NCI-H2227 (cell line): ENCODE results near the gene ANKDD1A.
A peak's percentile ranks its signal among the peaks of the same experiment; 100 is the strongest.

ENCODE experiments used
- DNase-seq: peaks from one replicate; lab custom pipeline; 2025; ENCODE audit not compliant: unreplicated experiment; lab: John Stamatoyannopoulos, UW

The ANKDD1A gene

DNA sequence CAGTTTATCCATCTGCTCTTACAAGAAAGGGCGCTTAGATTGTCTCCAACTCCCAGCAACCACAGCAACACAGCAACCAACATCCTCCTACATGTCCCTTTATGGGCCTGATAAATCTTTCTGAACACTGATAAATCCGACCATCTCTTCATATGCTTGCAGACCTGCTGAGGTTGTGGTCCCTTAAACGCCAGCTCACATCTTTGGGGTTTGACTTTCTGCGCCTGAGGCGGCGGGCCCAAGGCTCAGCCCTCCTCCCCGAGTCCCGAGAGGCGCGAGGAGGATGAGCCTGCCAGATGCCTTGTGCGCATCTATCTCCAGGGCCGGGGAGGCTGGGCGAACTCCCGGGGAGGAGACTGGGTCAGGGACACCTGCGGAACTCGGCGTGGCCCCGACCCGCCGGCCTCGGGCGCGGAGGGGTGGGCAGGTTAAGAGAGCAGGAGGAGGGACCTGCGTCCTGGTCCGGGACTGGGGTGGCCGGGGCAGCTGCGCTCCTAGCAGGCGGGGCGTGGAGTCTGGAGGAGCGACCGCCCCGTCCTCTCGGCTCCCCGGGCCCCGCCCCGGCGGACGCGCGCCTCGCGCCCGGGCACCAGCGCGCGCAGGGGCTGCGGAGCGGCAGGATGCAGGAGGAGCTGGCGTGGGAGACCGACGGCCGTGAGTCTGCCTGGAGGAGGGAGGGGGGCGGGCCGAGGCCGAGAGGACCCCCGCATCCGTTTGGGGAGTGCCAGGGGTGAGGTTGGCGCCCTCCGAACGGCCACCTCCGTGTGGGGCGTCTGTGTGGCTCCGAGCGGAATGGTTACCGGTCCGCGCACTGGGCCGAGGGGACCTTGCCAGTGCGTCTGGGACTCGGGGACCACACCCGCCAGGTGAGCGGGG is at the start of gene ANKDD1A:
Gene ANKDD1A, plus strand, starts transcription at position 592 of the 876 bp plus-strand sequence. Its CDS starts 29 bp downstream, at position 621.
- DNase-seq = peak; percentile 80

DNA sequence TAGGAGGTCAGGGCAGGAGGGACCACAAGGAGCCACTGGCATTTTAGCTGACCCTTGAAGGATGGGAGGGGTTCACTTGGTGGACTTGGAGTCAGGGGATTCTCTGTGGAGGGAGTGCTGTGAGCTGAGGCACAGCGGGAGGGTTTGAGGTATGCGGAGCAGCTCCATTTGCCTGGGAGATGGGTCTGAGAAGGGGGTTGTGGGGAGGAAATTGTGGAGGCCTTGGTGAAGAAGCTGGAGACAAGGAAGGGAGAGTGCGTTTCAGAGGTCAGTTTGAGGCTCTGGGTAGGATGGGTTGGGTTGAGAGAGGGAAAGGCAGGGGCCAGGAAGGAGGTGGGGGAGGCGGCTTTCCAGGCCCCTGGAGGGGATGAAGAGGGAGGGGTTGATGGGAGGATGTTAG is 49.7 kb upstream of the ANKDD1A start:
- no peak for DNase-seq

DNA sequence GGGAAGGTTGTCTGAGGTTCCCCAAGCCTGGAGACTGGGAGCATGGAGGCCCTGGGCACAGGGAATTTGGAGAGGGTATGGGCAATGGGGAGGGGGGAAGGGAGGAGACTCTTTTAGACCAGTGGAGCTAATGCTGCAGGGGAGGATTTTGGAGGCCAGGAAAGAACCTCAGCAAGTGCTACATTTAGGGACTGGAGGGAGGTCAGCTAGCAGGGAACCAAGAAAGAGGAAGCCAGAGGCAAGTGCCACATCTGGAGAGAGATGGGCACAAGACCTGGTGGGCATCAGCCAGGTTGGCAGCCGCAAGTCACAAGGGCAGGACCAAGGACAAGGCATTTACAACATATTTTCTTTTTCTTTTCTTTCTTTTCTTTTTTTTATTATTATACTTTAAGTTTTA is 49.3 kb upstream of the ANKDD1A start:
- no peak for DNase-seq

DNA sequence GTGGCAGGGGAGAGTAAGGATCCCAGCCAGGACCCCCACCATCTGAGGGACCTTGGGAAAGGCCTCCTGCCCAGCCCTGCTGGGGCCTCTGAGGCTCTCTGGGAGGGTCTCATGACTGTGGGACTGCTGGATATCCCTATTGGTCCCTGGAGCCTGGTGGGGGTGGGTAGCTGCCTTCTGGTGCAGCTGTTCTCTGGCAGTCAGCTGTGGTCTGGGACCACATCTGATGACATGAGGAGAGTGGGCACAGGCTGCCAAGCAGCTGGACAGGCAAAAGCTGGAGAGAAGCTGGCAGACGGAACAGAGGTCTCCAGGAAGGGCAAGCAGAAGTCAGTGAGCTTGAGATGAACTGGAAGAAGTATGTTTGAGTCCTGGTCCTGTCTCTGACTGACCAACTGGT is 47.6 kb upstream of the ANKDD1A start:
- DNase-seq = no peak

DNA sequence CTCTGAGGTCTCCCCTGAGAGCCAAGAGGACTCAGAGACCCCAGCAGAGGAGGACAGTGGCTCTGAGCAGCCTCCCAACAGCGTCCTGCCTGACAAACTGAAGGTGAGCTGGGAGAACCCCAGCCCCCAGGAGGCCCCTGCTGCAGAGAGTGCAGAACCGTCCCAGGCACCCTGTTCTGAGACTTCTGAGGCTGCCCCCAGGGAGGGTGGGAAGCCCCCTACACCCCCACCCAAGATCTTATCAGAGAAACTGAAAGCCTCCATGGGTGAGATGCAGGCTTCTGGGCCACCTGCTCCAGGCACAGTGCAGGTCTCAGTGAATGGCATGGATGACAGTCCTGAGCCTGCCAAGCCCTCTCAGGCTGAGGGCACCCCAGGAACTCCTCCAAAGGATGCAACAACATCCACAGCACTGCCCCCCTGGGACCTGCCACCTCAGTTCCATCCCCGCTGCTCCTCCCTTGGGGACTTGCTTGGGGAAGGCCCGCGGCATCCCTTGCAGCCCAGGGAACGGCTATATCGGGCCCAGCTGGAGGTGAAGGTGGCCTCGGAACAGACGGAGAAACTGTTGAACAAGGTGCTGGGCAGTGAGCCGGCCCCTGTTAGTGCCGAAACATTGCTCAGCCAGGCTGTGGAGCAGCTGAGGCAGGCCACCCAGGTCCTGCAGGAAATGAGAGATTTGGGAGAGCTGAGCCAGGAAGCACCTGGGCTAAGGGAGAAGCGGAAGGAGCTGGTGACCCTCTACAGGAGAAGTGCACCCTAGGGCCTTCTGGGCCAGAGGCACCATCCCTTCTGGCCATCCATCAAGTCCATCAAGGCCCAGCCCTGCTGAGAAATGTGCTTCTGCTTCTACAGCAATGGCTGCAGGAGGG is 46.3 kb upstream of the ANKDD1A start:
- DNase-seq = no peak

DNA sequence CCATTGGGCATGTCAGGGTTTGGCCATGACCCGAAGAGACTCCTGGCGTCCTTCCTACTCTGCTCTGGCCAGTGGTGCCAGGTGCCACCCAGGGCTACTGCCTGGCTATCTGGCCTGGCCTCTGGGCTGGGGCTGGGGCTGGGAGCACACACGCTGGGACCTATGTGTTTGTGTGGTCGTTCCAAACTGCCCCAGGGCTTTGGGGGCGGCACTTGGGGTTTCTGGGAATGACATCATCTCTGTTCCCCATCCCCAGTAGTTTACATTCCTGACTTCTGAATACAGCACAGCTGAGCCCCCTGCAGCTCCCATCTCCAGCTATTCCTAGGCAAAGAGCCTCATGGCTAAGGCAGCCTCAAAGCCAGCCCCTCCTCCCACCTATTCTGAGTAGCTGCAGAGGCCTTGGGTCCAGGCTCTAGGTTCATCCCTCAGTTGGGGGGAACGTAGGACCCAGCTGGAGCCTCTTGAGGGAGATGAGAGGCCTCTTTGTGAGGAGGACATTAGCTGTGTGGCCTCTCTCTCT is 45.6 kb upstream of the ANKDD1A start:
- DNase-seq = no peak

DNA sequence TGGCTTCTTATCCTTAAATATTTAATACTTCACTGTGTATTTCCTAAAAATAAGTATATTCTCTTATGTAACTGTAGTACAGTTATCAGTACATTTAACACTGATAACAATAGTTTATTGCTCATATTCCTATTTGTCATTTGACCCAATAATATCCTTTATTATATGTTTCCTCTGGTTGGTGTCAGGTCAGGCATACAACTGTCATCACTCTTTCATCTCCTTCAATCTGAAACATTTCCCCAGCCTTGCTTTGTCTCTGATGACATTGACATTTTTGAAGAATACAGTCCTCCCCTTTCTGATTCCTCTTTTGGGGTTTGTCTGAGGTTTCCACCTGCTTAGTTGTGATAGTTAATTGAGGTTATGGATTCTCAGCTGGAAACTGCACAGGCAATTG is 42.2 kb upstream of the ANKDD1A start:
- no peak for DNase-seq

DNA sequence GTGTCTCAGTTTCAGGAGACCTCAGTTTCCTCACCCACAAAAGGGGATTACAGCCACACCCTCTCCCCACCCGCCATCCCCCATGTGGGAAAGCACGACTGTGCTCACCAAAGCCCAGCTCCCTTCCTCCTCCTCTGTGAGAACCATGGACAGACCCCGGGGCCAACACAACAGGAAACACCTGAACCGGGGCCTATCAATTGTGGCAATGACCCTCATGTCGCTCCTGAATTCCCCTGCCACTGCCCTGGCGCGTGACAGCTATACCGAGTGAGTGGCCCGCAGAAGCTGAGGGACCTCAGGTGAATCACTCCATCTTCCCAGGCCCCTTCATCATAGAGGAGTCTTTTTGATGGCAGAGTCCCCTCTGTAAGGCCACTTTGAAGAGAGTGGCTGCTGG is 41.3 kb upstream of the ANKDD1A start:
- DNase-seq = no peak

DNA sequence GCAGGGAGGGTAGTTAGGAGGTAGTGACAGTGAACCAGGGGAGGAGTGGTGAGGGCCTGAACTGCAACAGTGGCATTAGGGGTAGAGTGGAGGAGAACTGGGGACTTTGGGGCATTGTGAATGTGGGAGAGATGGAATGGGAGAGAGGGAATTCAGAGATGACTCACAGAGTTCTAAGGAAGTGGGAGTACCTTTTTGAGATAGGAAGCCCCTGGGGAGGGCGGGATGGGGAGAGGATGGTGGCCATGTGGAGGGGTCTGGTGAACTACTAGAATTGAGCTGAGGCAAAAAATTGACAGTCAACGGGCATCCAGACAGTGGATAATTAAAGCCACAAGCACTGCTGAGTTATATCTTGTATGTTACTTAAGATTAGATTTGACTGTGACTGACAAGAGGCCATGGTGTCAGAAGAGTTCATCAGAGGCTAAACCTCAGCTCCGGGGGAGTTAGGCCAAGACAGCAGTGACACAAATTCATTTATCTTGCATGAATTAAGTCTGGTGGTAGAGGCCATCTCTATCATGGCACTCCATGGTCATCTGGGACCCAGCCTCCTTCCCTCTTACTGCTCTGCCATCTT is 36.0 kb upstream of the ANKDD1A start:
- DNase-seq = no peak

DNA sequence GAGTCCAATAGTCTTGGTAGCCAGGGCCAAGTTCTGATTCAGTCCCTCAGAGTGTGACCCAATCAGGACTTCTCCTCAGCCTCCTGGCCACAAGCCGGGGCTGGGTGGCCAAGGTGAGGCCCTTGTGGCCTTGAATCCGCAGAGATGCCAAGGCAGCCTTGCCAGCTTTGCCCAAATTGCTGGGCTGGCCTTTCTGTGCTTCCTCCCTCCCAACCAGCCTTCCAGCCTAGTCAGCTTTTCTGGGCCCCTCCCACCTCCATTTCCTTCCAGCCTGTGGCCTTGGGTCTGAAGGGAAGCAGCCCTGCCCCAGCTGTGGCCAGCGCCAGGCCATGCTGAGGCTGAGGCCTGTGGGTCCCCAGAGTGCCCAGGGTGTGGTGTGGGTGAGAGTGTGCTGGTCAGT is 34.3 kb upstream of the ANKDD1A start:
- no peak for DNase-seq

DNA sequence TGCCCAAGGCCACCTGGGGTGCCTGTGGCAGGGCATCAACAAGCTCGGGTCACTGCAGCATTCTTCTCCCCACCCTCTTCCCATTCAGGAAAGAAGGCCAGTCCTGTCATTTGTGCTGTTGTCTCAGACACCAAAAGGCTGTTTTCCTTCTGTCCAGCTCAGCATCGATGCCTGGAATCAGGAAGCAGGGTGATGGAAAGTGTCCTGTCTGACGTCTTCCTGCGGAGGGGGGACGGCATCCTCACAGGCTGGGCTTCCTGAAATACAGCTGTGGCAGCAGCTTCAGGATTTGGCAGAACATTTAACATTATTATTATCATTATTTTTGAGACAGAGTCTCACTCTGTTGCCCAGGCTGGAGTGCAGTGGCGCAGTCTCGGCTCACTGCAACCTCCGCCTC is 33.0 kb upstream of the ANKDD1A start:
- no peak for DNase-seq

DNA sequence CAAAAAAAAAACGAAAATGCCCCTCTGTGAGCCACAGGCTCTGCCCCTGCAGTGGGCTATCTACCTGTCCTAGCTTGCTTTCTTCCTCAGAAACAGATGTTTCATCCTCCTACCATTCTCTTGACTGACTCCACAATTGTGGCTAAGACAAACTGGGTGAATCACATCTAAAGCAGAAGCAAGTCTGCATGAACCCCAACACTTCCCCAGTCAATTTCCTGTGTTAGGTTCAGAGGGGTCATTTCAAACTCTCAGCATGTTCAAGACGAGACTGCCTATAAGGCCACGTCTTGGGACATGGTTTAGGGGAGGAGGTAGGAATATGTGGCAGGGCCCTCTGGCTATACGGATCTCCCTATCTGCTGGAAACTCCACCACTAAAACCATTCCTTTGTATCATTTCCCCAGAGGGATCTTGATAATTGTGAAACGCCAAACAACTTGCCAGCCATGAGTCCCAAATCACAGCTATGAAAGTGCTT is 28.6 kb upstream of the ANKDD1A start:
- no peak for DNase-seq

DNA sequence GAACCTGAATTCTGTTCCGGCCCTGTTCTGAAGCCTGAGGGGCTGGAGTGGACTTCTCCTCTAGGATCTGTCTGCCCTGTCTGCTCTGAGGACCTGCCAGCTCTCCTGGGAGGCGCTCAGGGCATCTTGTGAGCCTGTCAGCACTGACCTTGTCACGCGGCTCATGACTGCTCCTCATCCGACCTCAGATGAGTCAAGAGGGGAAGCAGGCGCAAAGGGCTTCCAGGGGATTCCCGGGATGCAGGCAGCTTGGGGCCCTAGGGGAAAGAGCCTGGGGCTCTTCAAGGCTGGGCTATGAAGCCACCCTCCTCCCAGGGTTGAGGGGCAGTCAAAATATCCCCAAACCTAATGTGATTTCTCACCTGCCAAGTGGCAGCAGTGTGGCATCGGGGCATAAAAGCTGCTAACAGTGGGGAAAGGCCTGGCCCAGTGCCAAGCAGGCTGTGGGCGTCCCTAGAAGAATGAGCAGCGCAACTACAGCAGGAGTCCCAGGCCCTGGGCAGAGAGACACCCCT is 27.6 kb upstream of the ANKDD1A start:
- peak; percentile 63 for DNase-seq

DNA sequence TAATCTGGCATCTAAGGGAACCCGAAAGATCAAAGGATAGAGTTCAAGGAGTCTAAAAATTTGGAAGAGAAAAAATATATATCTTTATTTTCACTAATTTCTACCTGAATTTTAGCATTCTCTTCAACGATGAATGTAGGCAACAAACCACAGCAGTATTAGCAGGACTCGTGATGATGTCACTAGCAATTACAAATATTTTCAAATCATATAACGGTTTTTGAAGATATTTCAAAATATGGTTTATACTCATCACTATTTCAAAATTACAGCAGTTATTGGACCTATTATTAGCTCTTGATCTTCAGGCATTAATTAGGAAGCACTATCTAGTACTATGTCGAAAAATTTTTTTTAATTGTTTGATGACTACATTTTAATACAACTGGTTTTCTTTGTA is 27.0 kb upstream of the ANKDD1A start:
- DNase-seq = no peak

DNA sequence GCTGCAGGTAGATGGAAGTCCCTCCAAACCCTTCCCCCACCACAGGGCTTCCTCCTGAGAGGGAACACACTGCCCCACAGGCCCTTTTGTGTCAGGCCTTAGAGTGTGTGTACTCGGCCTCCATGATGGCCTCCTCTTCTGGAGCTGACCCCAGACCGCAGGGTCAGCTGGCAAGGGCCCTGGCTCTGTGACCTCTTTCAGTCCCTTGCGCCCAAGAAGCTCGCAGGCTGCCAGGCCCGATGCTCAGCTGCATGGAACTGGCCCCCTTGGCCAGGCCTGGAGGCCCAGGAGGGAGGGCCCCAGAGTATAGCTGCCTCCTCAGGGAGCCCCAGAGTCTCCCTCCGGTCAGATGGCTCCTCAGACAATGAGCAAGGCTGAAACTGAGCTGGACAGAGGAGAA is 23.4 kb upstream of the ANKDD1A start:
- no peak for DNase-seq

DNA sequence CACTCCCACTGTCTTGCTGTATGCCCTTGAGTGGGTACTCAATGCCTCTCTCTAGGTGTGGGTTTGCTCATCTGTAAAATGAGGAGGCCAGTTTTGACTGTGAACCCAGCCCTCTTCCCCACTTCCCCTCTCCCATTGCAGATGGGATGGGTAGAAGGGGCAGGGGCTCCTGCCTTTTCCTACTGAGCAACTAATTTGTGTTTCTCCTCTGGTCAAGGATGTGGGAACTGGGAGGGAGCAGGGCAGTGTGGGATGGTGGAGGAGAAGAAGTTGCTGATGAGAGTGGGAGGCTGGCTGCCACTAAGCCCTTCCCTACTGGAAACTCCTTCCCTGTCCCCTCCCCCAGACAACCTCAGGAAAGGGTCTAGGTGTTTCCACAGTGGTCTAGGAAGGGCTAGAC is 20.1 kb upstream of the ANKDD1A start:
- no peak for DNase-seq

DNA sequence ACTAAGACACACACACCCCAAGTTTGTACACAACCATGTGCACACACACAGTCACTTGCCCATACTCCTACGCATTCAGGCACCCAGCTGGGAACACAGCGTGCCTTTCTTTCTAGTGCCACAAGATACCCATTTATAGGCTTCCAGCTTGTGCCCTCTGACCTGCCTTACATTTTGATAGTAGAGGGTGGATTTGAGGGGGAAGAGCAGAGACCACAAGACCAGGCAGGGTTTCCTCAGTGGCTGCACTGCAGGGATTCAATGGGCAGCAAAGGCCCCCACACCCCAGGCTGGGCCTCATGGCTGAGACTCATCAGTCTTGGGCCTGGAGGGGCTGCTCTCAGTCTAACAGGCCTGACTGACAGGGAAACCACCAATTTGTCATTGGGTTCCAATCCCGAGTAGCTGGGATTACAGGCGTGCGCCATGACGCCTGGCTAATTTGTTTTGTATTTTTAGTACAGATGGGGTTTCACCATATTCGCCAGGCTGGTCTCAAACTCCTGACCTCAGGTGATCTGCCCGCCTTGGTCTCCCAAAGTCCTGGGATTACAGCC is 18.8 kb upstream of the ANKDD1A start:
- no peak for DNase-seq

DNA sequence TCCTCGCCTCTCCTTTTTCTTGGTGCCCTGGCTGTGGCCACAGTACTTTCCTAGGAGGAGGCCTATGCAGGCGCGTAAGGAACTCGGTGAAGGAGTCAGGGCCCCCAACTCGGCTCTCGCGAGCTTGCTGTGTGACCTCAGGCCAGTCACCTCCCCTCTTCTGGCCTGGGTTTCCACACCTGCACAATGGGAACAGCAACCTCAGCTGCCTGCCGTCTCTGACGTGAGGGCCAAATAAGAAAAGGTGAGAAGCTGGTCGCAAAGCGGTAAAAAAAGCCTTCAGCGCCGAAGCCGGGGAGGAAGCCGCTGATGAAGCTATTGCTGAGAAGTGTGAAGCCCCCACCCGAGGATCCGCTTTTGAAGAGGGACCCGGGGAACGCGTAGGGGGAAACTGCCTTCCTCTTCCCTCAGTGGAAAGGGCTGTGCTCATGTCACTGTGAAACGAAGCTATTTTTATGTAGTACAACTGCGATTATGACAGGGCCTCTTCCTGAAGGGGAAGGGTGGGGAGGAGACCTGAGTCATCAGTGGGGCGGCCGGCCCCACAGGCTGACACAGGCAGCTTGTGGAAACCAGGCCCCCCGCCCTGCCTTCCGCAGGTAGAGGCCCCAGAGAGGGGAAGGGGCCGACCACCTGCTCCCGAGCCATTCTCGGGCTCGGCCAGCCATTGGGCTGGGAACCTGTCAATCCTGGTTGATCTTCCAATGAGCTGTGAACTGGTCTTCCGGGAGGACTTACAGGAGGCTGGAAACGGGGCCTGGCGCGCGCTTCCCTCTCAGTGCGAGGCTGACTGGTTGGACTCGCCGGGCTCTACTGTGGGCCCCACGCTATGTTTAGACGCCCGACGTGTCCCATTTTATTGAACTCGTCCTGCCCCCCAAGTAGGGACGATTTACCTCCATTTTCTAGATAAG is 18.0 kb upstream of the ANKDD1A start:
- DNase-seq = no peak

DNA sequence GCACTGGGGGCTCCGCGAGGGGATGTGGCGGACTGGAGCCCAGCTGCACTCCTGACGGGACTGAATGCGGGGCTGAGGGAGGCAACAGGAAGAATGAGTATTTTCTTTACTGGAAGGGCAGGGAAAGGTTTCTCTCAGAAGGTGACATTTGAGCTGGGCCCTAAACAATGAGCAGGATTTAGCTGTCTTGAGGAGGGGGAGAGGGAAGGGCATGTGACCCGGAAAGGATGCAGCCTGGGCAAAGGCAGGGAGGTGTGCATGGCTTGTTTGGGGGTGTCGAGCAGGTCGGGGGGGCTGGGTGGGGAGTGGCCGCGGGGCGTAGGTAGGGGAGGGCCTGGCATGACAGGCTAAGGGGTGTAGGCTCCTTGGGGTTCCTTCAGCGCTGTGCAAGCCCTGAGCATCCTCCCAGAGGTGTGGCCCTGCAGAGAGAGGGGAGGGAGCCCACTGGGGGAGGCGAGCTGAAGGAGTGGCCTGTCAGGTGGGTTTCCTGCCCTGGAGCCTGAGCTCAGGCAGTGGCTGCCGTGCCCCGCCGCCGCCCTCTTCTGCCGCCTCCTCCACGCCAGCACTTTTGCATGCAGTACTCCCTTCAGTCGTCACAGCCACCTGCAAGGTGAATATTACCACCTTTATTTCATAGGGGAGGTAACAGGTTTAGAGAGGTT is 17.2 kb upstream of the ANKDD1A start:
- no peak for DNase-seq
